Spleen (tissue), 7 donors: ENCODE data around the gene SF3A1.

Experiments used
- POLR2A ChIP-seq, 3 donors: fragments of 450-650 bp; IDR thresholded peaks; one replicate each; pipeline ENCODE4 v1.5.1; 2017; ENCODE audit warnings: antibody characterized with exemption in 3 of 3, mild to moderate bottlenecking in 1 of 3
- TF ChIP-seq, protein P1 (sequence below), 11 experiments: fragments of 200-600 bp in 7 of 11; fragments of 450-650 bp in 4 of 11; sonication (generic) in 4 of 11; IDR thresholded peaks in 8 of 11; conservative IDR thresholded peaks in 3 of 11; 1 replicate in 7 of 11; 2 replicates in 4 of 11; pipeline versions ENCODE4 v1.4.0 to v1.8.0; 2016 to 2021; ENCODE audit warnings: antibody characterized with exemption in 11 of 11, inconsistent platforms in 4 of 11, mild to moderate bottlenecking in 1 of 11
- donor health status: DM: no; HTN: no; CAD: no; lungs with moderate emphysema.
- donor health status: DM: no; HTN: no; CAD: no.
- donor health status: DM: no; HTN: no; CAD: no.

DNA sequence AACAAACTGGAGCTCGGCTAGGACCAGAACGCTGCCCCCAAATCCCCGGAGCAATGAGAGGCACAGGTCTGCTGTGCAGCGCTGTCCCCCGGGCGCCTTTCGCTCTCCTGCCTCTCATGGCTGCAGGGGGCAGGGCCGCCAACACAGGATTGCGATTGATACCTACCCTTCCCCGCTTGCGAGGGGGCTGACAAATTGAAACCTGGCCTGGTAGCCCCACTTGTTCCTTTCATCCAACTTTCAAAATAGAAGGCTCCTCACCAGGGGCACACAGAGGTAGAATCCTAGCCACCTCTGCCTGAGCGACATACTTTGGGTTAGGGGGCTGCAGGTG, 66.7 kb downstream of the SF3A1 start:
- TF ChIP-seq, protein P1, sequence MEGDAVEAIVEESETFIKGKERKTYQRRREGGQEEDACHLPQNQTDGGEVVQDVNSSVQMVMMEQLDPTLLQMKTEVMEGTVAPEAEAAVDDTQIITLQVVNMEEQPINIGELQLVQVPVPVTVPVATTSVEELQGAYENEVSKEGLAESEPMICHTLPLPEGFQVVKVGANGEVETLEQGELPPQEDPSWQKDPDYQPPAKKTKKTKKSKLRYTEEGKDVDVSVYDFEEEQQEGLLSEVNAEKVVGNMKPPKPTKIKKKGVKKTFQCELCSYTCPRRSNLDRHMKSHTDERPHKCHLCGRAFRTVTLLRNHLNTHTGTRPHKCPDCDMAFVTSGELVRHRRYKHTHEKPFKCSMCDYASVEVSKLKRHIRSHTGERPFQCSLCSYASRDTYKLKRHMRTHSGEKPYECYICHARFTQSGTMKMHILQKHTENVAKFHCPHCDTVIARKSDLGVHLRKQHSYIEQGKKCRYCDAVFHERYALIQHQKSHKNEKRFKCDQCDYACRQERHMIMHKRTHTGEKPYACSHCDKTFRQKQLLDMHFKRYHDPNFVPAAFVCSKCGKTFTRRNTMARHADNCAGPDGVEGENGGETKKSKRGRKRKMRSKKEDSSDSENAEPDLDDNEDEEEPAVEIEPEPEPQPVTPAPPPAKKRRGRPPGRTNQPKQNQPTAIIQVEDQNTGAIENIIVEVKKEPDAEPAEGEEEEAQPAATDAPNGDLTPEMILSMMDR (IDR thresholded peaks at IDR 0.05 in 8 of 11, conservative IDR thresholded peaks at IDR 0.05 in 3 of 11) = peak in 2 of 11 experiments; percentile 15 to 25
- no peak for TF ChIP-seq POLR2A (IDR thresholded peaks at IDR 0.05)
